SK-N-SH (cell line): ENCODE results near the gene OVCH2. TPM values are rescaled to one million over a fixed set of nuclear protein-coding genes. Genes with fewer than 3 reads are reported as not detected.

Experiments
- CTCF ChIA-PET: fragments of 300-600, 350-600 bp; formaldehyde crosslinking; extraction: SDS; loops from one replicate; lab custom pipeline; 2021; lab: Yijun Ruan, JAX
- POLR2A ChIA-PET: fragments of 350-600 bp; sonication (Branson Sonifier 250); formaldehyde crosslinking; extraction: SDS; loops from one replicate; lab custom pipeline; 2020; ENCODE audit warnings: antibody characterized with exemption, inconsistent platforms; lab: Yijun Ruan, JAX
- DNase-seq: peaks from one replicate; pipeline ENCODE4 v3.0.0; 2012
- H2AFZ ChIP-seq: fragments of 200-600 bp; sonication (generic); 2 replicates; pipeline ENCODE4 v1.8.1; 2016; ENCODE audit warnings: antibody characterized with exemption, mild to moderate bottlenecking, low read depth
- H3F3A ChIP-seq: fragments of 200-600 bp; sonication (generic); replicated peaks from 2 replicates; pipeline ENCODE3; 2016; ENCODE audit warnings: antibody characterized with exemption, mild to moderate bottlenecking; ENCODE audit not compliant: insufficient read depth
- H3K27ac ChIP-seq, 2 experiments: fragments of 200-500 bp in 1 of 2; fragments of 200-600 bp in 1 of 2; sonication (Bioruptor generic) in 1 of 2; sonication (generic), shearing (Covaris generic) in 1 of 2; 2 replicates each; pipeline versions ENCODE4 v1.5.1 to v1.6.1; 2014 to 2016; ENCODE audit warnings: low read depth in 2 of 2, inconsistent platforms in 1 of 2, low read length in 1 of 2, mild to moderate bottlenecking in 1 of 2, mixed read lengths in 1 of 2
- H3K27me3 ChIP-seq: fragments of 200-600 bp; sonication (generic), shearing (Covaris generic); 2 replicates; pipeline ENCODE4 v1.6.1; 2016; ENCODE audit warnings: mixed run types; ENCODE audit not compliant: insufficient read depth
- H3K36me3 ChIP-seq, 2 experiments: fragments of 200-500 bp in 1 of 2; fragments of 200-600 bp in 1 of 2; sonication (Bioruptor generic) in 1 of 2; sonication (generic) in 1 of 2; replicated peaks in 1 of 2; 2 replicates each; pipeline versions ENCODE3 to v1.5.1; 2014 to 2016; ENCODE audit warnings: low read length in 1 of 2, mild to moderate bottlenecking in 1 of 2; ENCODE audit not compliant: insufficient read depth in 2 of 2, control insufficient read depth in 1 of 2
- H3K4me1 ChIP-seq, 2 experiments: fragments of 200-500 bp in 1 of 2; fragments of 200-600 bp in 1 of 2; sonication (Bioruptor generic) in 1 of 2; sonication (generic), shearing (Covaris generic) in 1 of 2; 2 replicates each; pipeline versions ENCODE4 v1.5.1 to v1.6.1; 2014 to 2016; ENCODE audit warnings: low read depth in 1 of 2, low read length in 1 of 2, mixed run types in 1 of 2; ENCODE audit not compliant: insufficient read depth in 2 of 2, control insufficient read depth in 1 of 2
- H3K4me2 ChIP-seq: fragments of 200-600 bp; sonication (generic), shearing (Covaris generic); 2 replicates; pipeline ENCODE4 v1.6.1; 2017; ENCODE audit warnings: mixed run types
- H3K4me3 ChIP-seq, 2 experiments: fragments of 200-500 bp in 1 of 2; fragments of 200-600 bp in 1 of 2; sonication (Bioruptor generic) in 1 of 2; sonication (generic), shearing (Covaris generic) in 1 of 2; 2 replicates each; pipeline versions ENCODE4 v1.5.1 to v1.8.1; 2014 to 2016; ENCODE audit warnings: low read depth in 2 of 2, inconsistent platforms in 1 of 2, low read length in 1 of 2, mild to moderate bottlenecking in 1 of 2, mixed read lengths in 1 of 2, moderate library complexity in 1 of 2
- H3K79me2 ChIP-seq: fragments of 200-600 bp; sonication (generic); 2 replicates; pipeline ENCODE4 v1.8.1; 2017; ENCODE audit warnings: mild to moderate bottlenecking; ENCODE audit not compliant: insufficient read depth
- H3K9ac ChIP-seq: fragments of 200-600 bp; sonication (generic); 2 replicates; pipeline ENCODE4 v1.6.1; 2017; ENCODE audit warnings: mixed run types
- H3K9me2 ChIP-seq: fragments of 200-600 bp; sonication (generic); 2 replicates; pipeline ENCODE4 v1.6.1; 2017; ENCODE audit warnings: mixed run types
- H3K9me3 ChIP-seq: fragments of 200-600 bp; sonication (generic); 2 replicates; pipeline ENCODE4 v1.6.1; 2017; ENCODE audit warnings: mixed run types, mild to moderate bottlenecking, moderate library complexity
- H4K20me1 ChIP-seq: fragments of 200-600 bp; sonication (generic); 2 replicates; pipeline ENCODE4 v1.6.1; 2017; ENCODE audit warnings: mild to moderate bottlenecking, mixed run types; ENCODE audit not compliant: insufficient read depth
- CHD2 ChIP-seq: fragments of 150-350 bp; IDR thresholded peaks from 2 replicates; pipeline ENCODE4 v1.6.1; 2018; ENCODE audit warnings: low read length; ENCODE audit not compliant: partially characterized antibody
- CTCF ChIP-seq: fragments of 200-600 bp; sonication (generic); IDR thresholded peaks from 2 replicates; pipeline ENCODE4 v1.6.1; 2017; ENCODE audit warnings: antibody characterized with exemption, mild to moderate bottlenecking, moderate library complexity
- ELF1 ChIP-seq: IDR thresholded peaks from 2 replicates; pipeline ENCODE4 v1.4.0; 2012
- EP300 ChIP-seq, 2 experiments: IDR thresholded peaks; 2 replicates each; pipeline versions ENCODE4 v1.4.0 to v1.6.1; 2012; ENCODE audit warnings: borderline replicate concordance in 1 of 2, low read depth in 1 of 2, low read length in 1 of 2
- EZH2phosphoT487 ChIP-seq: fragments of 200-600 bp; sonication (generic); IDR thresholded peaks from 2 replicates; pipeline ENCODE4 v1.6.1; 2017; ENCODE audit warnings: low read depth, mixed run types, mild to moderate bottlenecking, antibody characterized with exemption, moderate library complexity, borderline replicate concordance
- FOXJ3 ChIP-seq: sonication (generic); formaldehyde crosslinking; IDR thresholded peaks from 2 replicates; pipeline ENCODE4 v1.5.1; 2020; ENCODE audit warnings: mild to moderate bottlenecking, missing genetic modification reagents
- GABPA ChIP-seq: IDR thresholded peaks from 2 replicates; pipeline ENCODE4 v1.4.0; 2012; ENCODE audit warnings: low read depth, mild to moderate bottlenecking
- GATA2 ChIP-seq: sonication (generic); formaldehyde crosslinking; IDR thresholded peaks from 2 replicates; pipeline ENCODE4 v1.5.0; 2020; ENCODE audit warnings: mild to moderate bottlenecking, missing genetic modification reagents
- JUND ChIP-seq: IDR thresholded peaks from 2 replicates; pipeline ENCODE4 v1.4.0; 2012
- MEF2A ChIP-seq: IDR thresholded peaks from 2 replicates; pipeline ENCODE4 v1.4.0; 2012; ENCODE audit warnings: low read depth, borderline replicate concordance
- MXI1 ChIP-seq: IDR thresholded peaks from 2 replicates; pipeline ENCODE4 v1.6.1; 2012; ENCODE audit warnings: mild to moderate bottlenecking, low read depth, low read length, improper control_type of control experiment
- POLR2AphosphoS5 ChIP-seq: IDR thresholded peaks from 2 replicates; pipeline ENCODE4 v1.6.1; 2012; ENCODE audit warnings: low read depth, low read length
- RAD21 ChIP-seq: IDR thresholded peaks from 2 replicates; pipeline ENCODE4 v1.6.1; 2012; ENCODE audit warnings: mild to moderate bottlenecking, low read length
- RCOR1 ChIP-seq: fragments of 150-350 bp; IDR thresholded peaks from 2 replicates; pipeline ENCODE4 v1.6.1; 2017; ENCODE audit warnings: antibody characterized with exemption, low read length
- REST ChIP-seq: IDR thresholded peaks from 2 replicates; pipeline ENCODE4 v1.6.1; 2012; ENCODE audit warnings: mild to moderate bottlenecking, low read depth, low read length, moderate library complexity
- RXRA ChIP-seq: IDR thresholded peaks from 2 replicates; pipeline ENCODE4 v1.4.0; 2012; ENCODE audit warnings: low read depth, mild to moderate bottlenecking, borderline replicate concordance
- SIN3A ChIP-seq: IDR thresholded peaks from 2 replicates; pipeline ENCODE4 v1.6.1; 2012; ENCODE audit warnings: low read depth, mild to moderate bottlenecking, low read length, moderate library complexity, borderline replicate concordance
- USF1 ChIP-seq: IDR thresholded peaks from 2 replicates; pipeline ENCODE4 v1.4.0; 2012; ENCODE audit warnings: low read depth, borderline replicate concordance
- WGBS: methylation state at CpG from one replicate; pipeline ENCODE4 v1.1.6; 2017; ENCODE audit warnings: low lambda C conversion rate; 5-methylcytosine and 5-hydroxymethylcytosine counted together
- polyA plus RNA-seq, 3 experiments: library from polyadenylated mRNA; depleted of rRNA; stranded (reverse); fragments of >200 nt; gene quantifications; 2 replicates each; pipeline ENCODE4 v1.2.3, GENCODE V29; 2012

Gene OVCH2
- polyA plus RNA-seq, 1 of the 3 experiments (the other 2 are of a cell fraction): not detected

GRCh38 chr11:7640816-7641215 lies 65.5 kb downstream of the OVCH2 start:
- H3K4me2 ChIP-seq: no peak overlapping the region
- no peaks in the 10 kb centered on the region for H3K36me3 ChIP-seq
- no peaks in the 10 kb centered on the region for H4K20me1 ChIP-seq
- H3K9me3 ChIP-seq: no peaks in the 10 kb centered on the region
- 49% methylated on average over 6 of the region's 6 CpGs for WGBS
- CTCF ChIA-PET: interaction anchor here (1.6 kb wide), 1 partner anchor 69 kb away, joined by 7 read pairs; no protein-coding TSS in a partner anchor
- H3F3A ChIP-seq: peaks cover 8% of the 10 kb centered on the region
- POLR2A ChIA-PET: interaction anchor here (0.8 kb wide), 1 partner anchor 47 kb away, joined by 3 read pairs; no protein-coding TSS in a partner anchor
- H3K9ac ChIP-seq: no peak overlapping the region
- no peak overlapping the region for H3K27ac ChIP-seq
- H3K9me2 ChIP-seq: no peaks in the 10 kb centered on the region
- DNase-seq: no peak
- no peaks in the 10 kb centered on the region for H3K4me1 ChIP-seq
- TF ChIP-seq RAD21: no peak
- no peak for TF ChIP-seq SIN3A
- TF ChIP-seq GABPA: no peak
- TF ChIP-seq CTCF: no peak
- no peak for TF ChIP-seq EP300 (IDR thresholded peaks at IDR 0.05; ENCODE audit: borderline replicate concordance in 1 of 2, low read depth in 1 of 2, low read length in 1 of 2)
- no peak for TF ChIP-seq JUND
- no peak for TF ChIP-seq REST
- TF ChIP-seq FOXJ3: no peak
- TF ChIP-seq RCOR1: no peak
- TF ChIP-seq CHD2: no peak
- TF ChIP-seq GATA2 (CRISPR knock-in tag): no peak
- TF ChIP-seq USF1: no peak
- no peak for TF ChIP-seq POLR2AphosphoS5
- no peak for TF ChIP-seq ELF1
- no peak for TF ChIP-seq EZH2phosphoT487
- TF ChIP-seq MEF2A: no peak
- TF ChIP-seq RXRA: no peak
- no peak for TF ChIP-seq MXI1
- no peaks in the 10 kb centered on the region for H3K79me2 ChIP-seq
- H3K4me3 ChIP-seq: no peak overlapping the region
- H3K27me3 ChIP-seq: no peaks in the 10 kb centered on the region
- no peak overlapping the region for H2AFZ ChIP-seq
